Right lobe of liver (tissue), 6 donors: ENCODE measurements around the gene ATP6V1C2. TPM values are rescaled to one million over a fixed set of nuclear protein-coding genes. Genes with fewer than 3 reads are reported as not detected.

Experiments
- ATAC-seq, 4 donors: fragments of 200-7000 bp; cut with Tn5 transposase; one replicate each; pipeline ENCODE4 v1.9.1; 2020; ENCODE audit warnings: mild to moderate bottlenecking in 4 of 4, moderate library complexity in 4 of 4
- DNase-seq, 3 donors: peaks; one replicate each; pipeline ENCODE4 v3.0.0-alpha.2; 2020
- H3K27ac ChIP-seq, 3 donors: fragments of 200-600 bp; one replicate each; pipeline ENCODE4 v1.8.0; 2022
- H3K27me3 ChIP-seq, 2 donors: fragments of 200-600 bp; one replicate each; pipeline ENCODE4 v1.8.0; 2022
- H3K36me3 ChIP-seq, 4 donors: fragments of 200-600 bp; sonication (generic) in 1 of 4; one replicate each; pipeline versions ENCODE4 v1.5.1 to v1.8.0; 2017 to 2022; ENCODE audit warnings: control low read depth in 1 of 4
- H3K4me1 ChIP-seq, 4 donors: fragments of 200-600 bp; sonication (generic) in 1 of 4; one replicate each; pipeline versions ENCODE4 v1.5.1 to v1.8.0; 2017 to 2022; ENCODE audit warnings: control low read depth in 1 of 4
- H3K4me3 ChIP-seq, 3 donors: fragments of 200-600 bp; one replicate each; pipeline ENCODE4 v1.8.0; 2022
- H3K9me3 ChIP-seq, 4 donors: fragments of 200-600 bp; sonication (generic) in 1 of 4; one replicate each; pipeline versions ENCODE4 v1.5.1 to v1.8.0; 2017 to 2022; ENCODE audit warnings: control low read depth in 1 of 4
- CTCF ChIP-seq, 4 donors: fragments of 200-600 bp in 3 of 4; fragments of 450-650 bp in 1 of 4; IDR thresholded peaks; one replicate each; pipeline versions ENCODE4 v1.5.1 to v1.8.0; 2016 to 2022; ENCODE audit warnings: antibody characterized with exemption in 4 of 4, mild to moderate bottlenecking in 2 of 4
- POLR2A ChIP-seq: fragments of 450-650 bp; IDR thresholded peaks from one replicate; pipeline ENCODE4 v1.6.1; 2017; ENCODE audit warnings: antibody characterized with exemption, mild to moderate bottlenecking
- WGBS: methylation state at CpG from one replicate; pipeline ENCODE4 v1.1.6; 2018; ENCODE audit warnings: low coverage, low lambda C conversion rate; ENCODE audit not compliant: insufficient coverage; ENCODE audit errors: missing lambda C conversion rate; 5-methylcytosine and 5-hydroxymethylcytosine counted together
- intact Hi-C, 2 donors: fragments of 100-400 bp; cut with DNase I; formaldehyde crosslinking; loops; one replicate each; pipeline versions ENCODE4 v1.11.2 to v1.14.1; 2022
- long read RNA-seq: library from polyadenylated mRNA; unstranded; transcript quantifications from one replicate; pipeline ENCODE4 v2.0.0, GENCODE V29; 2019
- total RNA-seq, 6 experiments: library from RNA; depleted of rRNA in 2 of 6; stranded (reverse); fragments of >200 nt in 2 of 6; fragmentation: NEBNext Ultra II Directional in 3 of 6; extraction: Animal tissue kit (Norgen Biotek cat#: 25700) in 3 of 6; gene quantifications; one replicate each; pipeline versions ENCODE4 v1.1.0 to v1.2.4, GENCODE V29; 2016 to 2023
- donor health status: DM: no; HTN: yes; CAD: no.
- donor health status: DM: no; HTN: no; CAD: no.
- donor health status: DM: no; HTN: no; CAD: no.
- donor health status: DM: no; HTN: yes; CAD: no.
- donor health status: DM: no; HTN: yes; CAD: no.

The ATP6V1C2 gene
- total RNA-seq: under 1 TPM in 2 of 6 experiments, not detected in 4; 0.12 to 0.22 TPM
- long read RNA-seq: 0 reads

GRCh38 chr2:10721396-10722251, at the start of gene ATP6V1C2:
TSS of gene ATP6V1C2 (plus strand) at chr2:10721630. CDS start at chr2:10722850, 1,220 bp downstream.
- H3K36me3 ChIP-seq: no peaks in the 10 kb centered on the region
- intact Hi-C loops: no loop called here
- no peak within 1 kb of the TSS for H3K27ac ChIP-seq
- peaks cover 3 to 10% of the 10 kb centered on the region in 2 donors for H3K27me3 ChIP-seq
- peak; percentile 92 to 98 (median 94) for ATAC-seq
- peaks cover 0 to 15% (median 3%) of the 10 kb centered on the region in 4 donors for H3K4me1 ChIP-seq
- peak; percentile 56 to 73 (median 67) for DNase-seq
- 4% methylated on average over 24 of the region's 99 CpGs for WGBS
- H3K4me3 ChIP-seq: peak within 1 kb of the TSS; percentile 35 to 55 (median 41)
- TF ChIP-seq POLR2A (no peak), CTCF (IDR thresholded peaks at IDR 0.05) (no peak)
- no peaks in the 10 kb centered on the region for H3K9me3 ChIP-seq

GRCh38 chr2:10675131-10675530, 46.3 kb upstream of the ATP6V1C2 start:
- ATAC-seq: no peak
- intact Hi-C loops: no loop called here
- no peaks in the 10 kb centered on the region for H3K27me3 ChIP-seq
- WGBS: 56% methylated on average over 1 of the region's 1 CpG
- H3K27ac ChIP-seq: no peak overlapping the region
- no peak for TF ChIP-seq CTCF (IDR thresholded peaks at IDR 0.05)
- no peak for TF ChIP-seq POLR2A
- peaks cover 0 to 16% (median 4%) of the 10 kb centered on the region in 4 donors for H3K36me3 ChIP-seq
- H3K9me3 ChIP-seq: no peaks in the 10 kb centered on the region
- no peak for DNase-seq
- H3K4me3 ChIP-seq: no peak overlapping the region
- H3K4me1 ChIP-seq: no peaks in the 10 kb centered on the region

GRCh38 chr2:10678225-10678624, 43.2 kb upstream of the ATP6V1C2 start:
- DNase-seq (no peak), ATAC-seq (no peak)
- intact Hi-C loops: no loop called here
- H3K36me3 ChIP-seq: peaks cover 0 to 16% (median 0%) of the 10 kb centered on the region in 4 donors
- 82% methylated on average over 1 of the region's 1 CpG for WGBS
- no peaks in the 10 kb centered on the region for H3K9me3 ChIP-seq
- no peak overlapping the region for H3K27ac ChIP-seq
- no peak overlapping the region for H3K4me3 ChIP-seq
- no peaks in the 10 kb centered on the region for H3K27me3 ChIP-seq
- no peaks in the 10 kb centered on the region for H3K4me1 ChIP-seq
- TF ChIP-seq CTCF (IDR thresholded peaks at IDR 0.05) (peak in 3 of 4 donors; percentile 10 to 19 (median 10)), POLR2A (no peak)

GRCh38 chr2:10680214-10680613, 41.2 kb upstream of the ATP6V1C2 start:
- Histone ChIP-seq H3K9me3 (no peaks in the 10 kb centered on the region), H3K4me1 (no peaks in the 10 kb centered on the region), H3K36me3 (peaks cover 0 to 21% (median 0%) of the 10 kb centered on the region in 4 donors), H3K4me3 (no peak overlapping the region), H3K27me3 (no peaks in the 10 kb centered on the region), H3K27ac (no peak overlapping the region)
- no peak for ATAC-seq
- WGBS: 86% methylated on average over 1 of the region's 1 CpG
- no peak for TF ChIP-seq POLR2A
- no peak for TF ChIP-seq CTCF (IDR thresholded peaks at IDR 0.05)
- no peak for DNase-seq
- intact Hi-C loops: no loop called here
